Stimulated activated CD8-positive, alpha-beta memory T cell treated with anti-CD3 and anti-CD28 coated beads, Interleukin-15, amount 100 ng/mL, for 1 hour (primary cell): ENCODE results near the gene MAP7.
"Not testable (repeated sequence)": the region's sequence is repeated elsewhere in the genome, so short reads cannot be mapped to it uniquely, and the experiment has no call there.

ENCODE experiments used
- DNase-seq: peaks from one replicate; pipeline ENCODE4 v3.0.0-alpha.2; 2020; ENCODE audit warnings: low read depth

Gene MAP7

GRCh38 chr6:136550330-136551071 lies at the start of gene MAP7:
TSS of gene MAP7 (minus strand) at chr6:136550422. CDS start at chr6:136550408, 14 bp downstream.
- no peak for DNase-seq

GRCh38 chr6:136599329-136600011 lies 49.2 kb upstream of the MAP7 start:
- no peak for DNase-seq

- no peak for DNase-seq
These were observed 47.8 kb upstream of the MAP7 start for GRCh38 chr6:136598048-136598447.

GRCh38 chr6:136594671-136595070 lies 44.4 kb upstream of the MAP7 start:
- DNase-seq, result no peak

GRCh38 chr6:136593748-136594490 lies 43.7 kb upstream of the MAP7 start:
- DNase-seq, result peak; percentile 4

- DNase-seq, result no peak
These were observed 42.9 kb upstream of the MAP7 start for GRCh38 chr6:136592930-136593673.

- DNase-seq, result no peak
These were observed 41.4 kb upstream of the MAP7 start for GRCh38 chr6:136591617-136592016.

GRCh38 chr6:136590846-136591245 lies 40.6 kb upstream of the MAP7 start:
- not testable (repeated sequence) for DNase-seq

GRCh38 chr6:136587527-136587926 lies 37.3 kb upstream of the MAP7 start:
- DNase-seq, result no peak

- DNase-seq, result no peak
These were observed 36.1 kb upstream of the MAP7 start for GRCh38 chr6:136586295-136586694.

- not testable (repeated sequence) for DNase-seq
These were observed 35.3 kb upstream of the MAP7 start for GRCh38 chr6:136585523-136585922.

- not testable (repeated sequence) for DNase-seq
These were observed 34.1 kb upstream of the MAP7 start for GRCh38 chr6:136584290-136584689.

GRCh38 chr6:136582711-136583471 lies 32.7 kb upstream of the MAP7 start:
- no peak for DNase-seq

GRCh38 chr6:136579800-136580199 lies 29.6 kb upstream of the MAP7 start:
- DNase-seq, result no peak

- no peak for DNase-seq
These were observed 26.6 kb upstream of the MAP7 start for GRCh38 chr6:136576821-136577220.

- no peak for DNase-seq
These were observed 21.3 kb upstream of the MAP7 start for GRCh38 chr6:136571496-136571895.

- no peak for DNase-seq
These were observed 20.8 kb upstream of the MAP7 start for GRCh38 chr6:136571065-136571464.

GRCh38 chr6:136568129-136568528 lies 17.9 kb upstream of the MAP7 start:
- DNase-seq, result no peak

- DNase-seq, result no peak
These were observed 17.5 kb upstream of the MAP7 start for GRCh38 chr6:136567688-136568087.

- DNase-seq, result no peak
These were observed 16.6 kb upstream of the MAP7 start for GRCh38 chr6:136566851-136567250.

GRCh38 chr6:136566007-136566487 lies 15.8 kb upstream of the MAP7 start:
- no peak for DNase-seq
